Type B pancreatic cell (in vitro differentiated cells): ENCODE results near the gene GFOD1. TPM values are rescaled to one million over a fixed set of nuclear protein-coding genes. Genes with fewer than 3 reads are reported as not detected.
"Not testable (repeated sequence)": the region's sequence is repeated elsewhere in the genome, so short reads cannot be mapped to it uniquely, and the experiment has no call there.

Source experiments
- DNase-seq: peaks from one replicate; pipeline ENCODE4 v3.0.0; 2021; ENCODE audit warnings: mixed read lengths; ENCODE audit not compliant: unreplicated experiment; ENCODE audit errors: extremely low spot score
- H3K27ac Mint-ChIP-seq: 2 replicates; pipeline ENCODE4 v1.8.0; 2021; ENCODE audit warnings: mild to moderate bottlenecking, mixed read lengths
- H3K27me3 Mint-ChIP-seq: 2 replicates; pipeline ENCODE4 v1.8.0; 2021; ENCODE audit warnings: mixed read lengths
- H3K36me3 Mint-ChIP-seq: 2 replicates; pipeline ENCODE4 v1.8.0; 2021; ENCODE audit warnings: mixed read lengths
- H3K4me1 Mint-ChIP-seq: one replicate; pipeline ENCODE4 v1.8.0; 2021; ENCODE audit warnings: mixed read lengths; ENCODE audit not compliant: unreplicated experiment
- H3K4me3 Mint-ChIP-seq: 2 replicates; pipeline ENCODE4 v1.8.0; 2021; ENCODE audit warnings: mild to moderate bottlenecking, mixed read lengths
- H3K9me3 Mint-ChIP-seq: 2 replicates; pipeline ENCODE4 v1.8.0; 2021; ENCODE audit warnings: mixed read lengths
- CTCF ChIP-seq: fragments of 200-600 bp; sonication (generic); conservative IDR thresholded peaks from 2 replicates; pipeline ENCODE4 v1.5.0; 2021; ENCODE audit warnings: antibody characterized with exemption, mild to moderate bottlenecking
- total RNA-seq: library from RNA; stranded (reverse); gene quantifications from 2 replicates; pipeline ENCODE4 v1.2.1, GENCODE V29; 2021; ENCODE audit warnings: low replicate concordance

GFOD1 gene
- total RNA-seq, 1 donor from 2014 or later: 4.8 TPM

DNA sequence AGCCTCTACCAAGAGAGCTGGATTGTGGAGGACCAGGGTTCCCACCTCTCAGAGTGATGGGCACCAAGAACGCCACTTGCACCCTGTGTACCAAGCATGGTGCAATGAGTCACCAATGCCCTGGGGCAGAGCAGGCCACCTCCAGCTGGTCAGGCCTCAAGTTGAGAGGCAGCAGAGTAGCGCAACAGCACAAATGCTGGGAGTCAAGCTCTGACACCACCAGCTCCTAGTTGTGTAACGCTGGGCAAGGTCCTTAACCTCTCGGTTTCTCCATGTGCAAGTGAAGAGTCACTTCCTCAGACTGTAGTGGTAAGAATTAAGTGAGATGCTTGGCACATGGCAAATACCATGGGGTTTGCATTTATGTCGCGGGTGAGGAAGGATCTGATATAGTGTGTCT is 25.6 kb downstream of the GFOD1 start:
- Mint-ChIP-seq H3K27me3 (peaks cover 3% of the 10 kb centered on the region), H3K27ac (no peak overlapping the region)

DNA sequence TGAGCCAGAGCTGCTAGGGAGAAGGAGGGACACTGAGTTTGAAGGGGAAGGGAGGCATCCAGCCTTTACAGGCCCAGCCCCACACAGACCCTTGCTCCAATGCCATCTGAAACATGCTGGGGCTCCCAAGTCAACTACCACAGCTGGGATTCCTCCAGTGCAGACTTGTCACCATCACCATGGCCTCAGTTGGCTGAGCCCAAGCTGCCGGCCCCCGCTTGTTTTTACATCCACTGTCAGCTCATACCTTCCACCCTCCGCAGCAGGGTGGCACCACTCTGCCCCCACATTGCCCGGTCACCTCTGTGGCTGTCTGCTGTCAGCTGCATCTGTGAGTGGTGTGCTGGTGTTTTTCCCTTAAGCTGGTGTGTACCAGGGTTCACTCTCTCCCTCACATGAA is 26.1 kb downstream of the GFOD1 start:
- no peak for DNase-seq
- H3K4me1 Mint-ChIP-seq: peaks cover 9% of the 10 kb centered on the region
- peaks cover 3% of the 10 kb centered on the region for H3K27me3 Mint-ChIP-seq
- H3K27ac Mint-ChIP-seq: no peak overlapping the region
- H3K4me3 Mint-ChIP-seq: no peak overlapping the region
- no peaks in the 10 kb centered on the region for H3K9me3 Mint-ChIP-seq
- no peak for TF ChIP-seq CTCF
- no peaks in the 10 kb centered on the region for H3K36me3 Mint-ChIP-seq

More for the DNA sequence above, 25.6 kb downstream of the GFOD1 start:
- H3K4me3 Mint-ChIP-seq: no peak overlapping the region
- H3K4me1 Mint-ChIP-seq: peaks cover 9% of the 10 kb centered on the region
- no peaks in the 10 kb centered on the region for H3K9me3 Mint-ChIP-seq
- no peaks in the 10 kb centered on the region for H3K36me3 Mint-ChIP-seq
- no peak for TF ChIP-seq CTCF
- no peak for DNase-seq

GRCh38 chr6:13460289-13460688 is 27.1 kb downstream of the GFOD1 start:
- not testable (repeated sequence) for H3K36me3 Mint-ChIP-seq, H3K27me3 Mint-ChIP-seq, DNase-seq, H3K4me1 Mint-ChIP-seq, H3K4me3 Mint-ChIP-seq, H3K27ac Mint-ChIP-seq, H3K9me3 Mint-ChIP-seq

- no peak for TF ChIP-seq CTCF
- no peak overlapping the region for H3K27ac Mint-ChIP-seq
- H3K4me3 Mint-ChIP-seq: no peak overlapping the region
- DNase-seq: no peak
- no peaks in the 10 kb centered on the region for H3K9me3 Mint-ChIP-seq
- H3K4me1 Mint-ChIP-seq: peaks cover 15% of the 10 kb centered on the region
- peaks cover 1% of the 10 kb centered on the region for H3K27me3 Mint-ChIP-seq
- H3K36me3 Mint-ChIP-seq: no peaks in the 10 kb centered on the region
Measured at GRCh38 chr6:13457577-13457976, 29.8 kb downstream of the GFOD1 start.

DNA sequence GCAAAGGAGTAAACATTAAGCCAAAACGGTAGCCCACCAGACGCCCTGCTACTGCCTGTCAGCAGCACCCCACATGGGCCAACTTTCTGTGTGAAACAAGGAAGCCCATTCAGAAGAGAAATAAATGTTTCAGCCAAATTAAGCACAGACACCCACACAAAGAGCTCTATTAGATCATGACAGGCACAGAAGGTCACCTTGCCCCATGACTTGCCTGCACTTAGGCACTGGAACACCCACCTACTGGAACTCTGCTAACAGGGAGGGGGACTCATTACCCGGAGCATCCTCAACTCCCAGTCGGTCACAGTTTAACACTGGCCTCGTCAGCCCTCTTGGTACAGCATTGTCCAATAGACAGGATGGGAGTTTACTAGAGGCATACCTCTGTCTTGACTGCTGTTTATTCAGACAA is 31.8 kb downstream of the GFOD1 start:
- H3K4me1 Mint-ChIP-seq: peaks cover 9% of the 10 kb centered on the region
- TF ChIP-seq CTCF: no peak
- no peak overlapping the region for H3K4me3 Mint-ChIP-seq
- H3K27ac Mint-ChIP-seq: no peak overlapping the region
- H3K9me3 Mint-ChIP-seq: no peaks in the 10 kb centered on the region
- no peaks in the 10 kb centered on the region for H3K27me3 Mint-ChIP-seq
- DNase-seq: no peak
- H3K36me3 Mint-ChIP-seq: no peaks in the 10 kb centered on the region

GRCh38 chr6:13454286-13455221 is 32.8 kb downstream of the GFOD1 start:
- no peak for DNase-seq
- Mint-ChIP-seq H3K9me3 (no peaks in the 10 kb centered on the region), H3K4me1 (peaks cover 9% of the 10 kb centered on the region), H3K36me3 (no peaks in the 10 kb centered on the region), H3K4me3 (no peak overlapping the region), H3K27ac (no peak overlapping the region), H3K27me3 (no peaks in the 10 kb centered on the region)
- no peak for TF ChIP-seq CTCF
